GM12878 (cell line): ENCODE results near the gene PCLO. TPM values are rescaled to one million over a fixed set of nuclear protein-coding genes. Genes with fewer than 3 reads are reported as not detected.

Experiments
- IKZF1 ChIP-seq: fragments of 450-650 bp; conservative IDR thresholded peaks from 2 replicates; pipeline ENCODE4 v1.6.1; 2017; ENCODE audit warnings: antibody characterized with exemption, mild to moderate bottlenecking
- NFXL1 ChIP-seq: fragments of 450-650 bp; IDR thresholded peaks from 2 replicates; pipeline ENCODE4 v1.6.1; 2017; ENCODE audit warnings: antibody characterized with exemption, mild to moderate bottlenecking, borderline replicate concordance
- NFYA ChIP-seq: IDR thresholded peaks from 2 replicates; pipeline ENCODE4 v1.6.1; 2011; ENCODE audit warnings: low read depth, mild to moderate bottlenecking, low read length, improper control_type of control experiment, borderline replicate concordance
- NRF1 ChIP-seq: conservative IDR thresholded peaks from 2 replicates; pipeline ENCODE4 v1.6.1; 2011; ENCODE audit warnings: mild to moderate bottlenecking, low read depth, low read length, improper control_type of control experiment
- PKNOX1 ChIP-seq: fragments of 450-650 bp; IDR thresholded peaks from 2 replicates; pipeline ENCODE4 v1.6.1; 2016; ENCODE audit warnings: mild to moderate bottlenecking
- PML ChIP-seq: IDR thresholded peaks from 2 replicates; pipeline ENCODE4 v1.6.1; 2012; ENCODE audit warnings: low read length, inconsistent platforms
- POLR2AphosphoS2 ChIP-seq: IDR thresholded peaks from 2 replicates; pipeline ENCODE4 v1.6.1; 2011; ENCODE audit warnings: low read depth, mild to moderate bottlenecking, low read length, improper control_type of control experiment, moderate library complexity
- SPI1 ChIP-seq: IDR thresholded peaks from 2 replicates; pipeline ENCODE4 v1.6.1; 2011; ENCODE audit warnings: low read depth, mild to moderate bottlenecking, low read length, moderate library complexity, borderline replicate concordance; ENCODE audit not compliant: insufficient read depth
- USF1 ChIP-seq: IDR thresholded peaks from 2 replicates; pipeline ENCODE4 v1.6.1; 2011; ENCODE audit warnings: borderline replicate concordance, low read depth, mild to moderate bottlenecking, moderate library complexity, mixed read lengths, low read length; ENCODE audit not compliant: insufficient read depth; ENCODE audit errors: extremely low read length
- ZNF207 ChIP-seq: fragments of 450-650 bp; IDR thresholded peaks from 2 replicates; pipeline ENCODE4 v1.6.1; 2014; ENCODE audit warnings: antibody characterized with exemption, mild to moderate bottlenecking, borderline replicate concordance
- ZNF274 ChIP-seq: IDR thresholded peaks from one replicate; pipeline ENCODE4 v1.8.0; 2011; ENCODE audit not compliant: insufficient read length, insufficient read depth
- polyA plus RNA-seq, 11 experiments: library from polyadenylated mRNA; depleted of rRNA in 4 of 11; unstranded in 6 of 11; stranded (reverse) in 5 of 11; fragments of >200 nt; fragmentation: Nextera tagmentation in 4 of 11; fragmentation: Illumina TruSeq in 1 of 11; extraction: Ambion mirVana in 4 of 11; extraction: Trizol in 1 of 11; gene quantifications; 1 replicate in 1 of 11; 2 replicates in 10 of 11; pipeline versions ENCODE4 v1.2.1 to v1.2.3, GENCODE V29; 2011 to 2016; ENCODE audit warnings: inconsistent platforms in 2 of 11, missing spikeins in 2 of 11, low read depth in 1 of 11
- total RNA-seq, 4 experiments: library from RNA; depleted of rRNA in 3 of 4; stranded (reverse); fragments of >200 nt in 3 of 4; fragmentation: Illumina TruSeq in 1 of 4; extraction: Trizol in 1 of 4; gene quantifications; 2 replicates each; pipeline versions ENCODE4 v1.2.1 to v1.2.3, GENCODE V29; 2013 to 2021
- TF ChIP-seq, protein P1 (sequence below): IDR thresholded peaks from 2 replicates; pipeline ENCODE4 v1.6.1; 2012; ENCODE audit warnings: low read depth, low read length, improper control_type of control experiment

Gene PCLO
- total and polyA plus RNA-seq, 10 of the 15 experiments (the other 5 are each of a cell fraction or from before 2014, with no cell fraction given): 0.01 to 0.08 (median 0.03) TPM; not detected in 6

DNA sequence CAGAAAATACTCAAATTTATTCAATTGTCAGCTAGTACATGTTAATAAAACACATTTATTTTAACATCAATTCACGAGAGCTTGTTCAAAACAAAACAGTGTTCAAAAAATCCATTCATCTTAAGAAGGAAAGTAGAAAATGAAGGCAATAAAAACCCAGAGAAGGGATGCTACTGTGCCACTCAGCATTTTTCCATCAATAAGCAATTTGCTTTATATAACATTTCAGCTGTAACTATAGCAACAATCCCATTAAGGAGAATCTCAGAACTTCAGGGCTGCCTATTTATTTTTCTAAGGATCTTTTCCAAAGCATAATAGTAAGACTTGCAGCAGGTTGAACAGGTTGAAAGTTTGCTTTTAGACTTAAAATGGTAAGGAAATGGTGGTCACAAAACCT lies 190.5 kb downstream of the PCLO start (continued):
- no peak for TF ChIP-seq PKNOX1
- no peak for TF ChIP-seq NFXL1
- no peak for TF ChIP-seq POLR2AphosphoS2
- TF ChIP-seq NFYA: no peak
- no peak for TF ChIP-seq IKZF1
- TF ChIP-seq USF1: no peak
- TF ChIP-seq NRF1: no peak
- TF ChIP-seq, protein P1, sequence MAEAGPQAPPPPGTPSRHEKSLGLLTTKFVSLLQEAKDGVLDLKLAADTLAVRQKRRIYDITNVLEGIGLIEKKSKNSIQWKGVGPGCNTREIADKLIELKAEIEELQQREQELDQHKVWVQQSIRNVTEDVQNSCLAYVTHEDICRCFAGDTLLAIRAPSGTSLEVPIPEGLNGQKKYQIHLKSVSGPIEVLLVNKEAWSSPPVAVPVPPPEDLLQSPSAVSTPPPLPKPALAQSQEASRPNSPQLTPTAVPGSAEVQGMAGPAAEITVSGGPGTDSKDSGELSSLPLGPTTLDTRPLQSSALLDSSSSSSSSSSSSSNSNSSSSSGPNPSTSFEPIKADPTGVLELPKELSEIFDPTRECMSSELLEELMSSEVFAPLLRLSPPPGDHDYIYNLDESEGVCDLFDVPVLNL: no peak
- no peak for TF ChIP-seq SPI1
- TF ChIP-seq PML: no peak
- TF ChIP-seq ZNF274: no peak
- no peak for TF ChIP-seq ZNF207
